GM23338 (cell line): ENCODE data around the gene MBL2. TPM values are rescaled to one million over a fixed set of nuclear protein-coding genes. Genes with fewer than 3 reads are reported as not detected.

Experiments
- ATAC-seq: fragments of 200-7000 bp; cut with Tn5 transposase; 3 replicates; pipeline ENCODE4 v1.9.1; 2020
- DNase-seq: peaks from one replicate; pipeline ENCODE4 v3.0.0-alpha.2; 2015; ENCODE audit warnings: low spot score
- H2AFZ ChIP-seq: fragments of 200-600 bp; sonication (generic); 2 replicates; pipeline ENCODE4 v1.8.0; 2016; ENCODE audit warnings: antibody characterized with exemption, mild to moderate bottlenecking, moderate library complexity
- H3F3A ChIP-seq: fragments of 200-600 bp; sonication (generic); replicated peaks from 2 replicates; pipeline ENCODE4 v1.8.0; 2017; ENCODE audit warnings: antibody characterized with exemption, mixed run types, low read depth
- H3K27ac ChIP-seq: fragments of 200-600 bp; sonication (generic); 2 replicates; pipeline ENCODE4 v1.6.1; 2016; ENCODE audit warnings: low read depth
- H3K27me3 ChIP-seq: fragments of 200-600 bp; sonication (generic); 2 replicates; pipeline ENCODE4 v1.8.0; 2016; ENCODE audit warnings: mild to moderate bottlenecking, mixed run types, moderate library complexity; ENCODE audit not compliant: insufficient read depth
- H3K36me3 ChIP-seq: fragments of 200-600 bp; sonication (generic); 2 replicates; pipeline ENCODE4 v1.8.0; 2016; ENCODE audit warnings: mild to moderate bottlenecking; ENCODE audit not compliant: insufficient read depth
- H3K4me1 ChIP-seq: fragments of 200-600 bp; sonication (generic); 2 replicates; pipeline ENCODE4 v1.8.0; 2016; ENCODE audit warnings: mild to moderate bottlenecking, moderate library complexity; ENCODE audit not compliant: insufficient read depth
- H3K4me2 ChIP-seq: fragments of 200-600 bp; sonication (generic); 2 replicates; pipeline ENCODE4 v1.7.1; 2017; ENCODE audit warnings: mixed run types
- H3K4me3 ChIP-seq: fragments of 200-600 bp; sonication (generic); 2 replicates; pipeline ENCODE4 v1.6.1; 2016; ENCODE audit warnings: mixed run types
- H3K79me2 ChIP-seq: fragments of 200-600 bp; sonication (generic); replicated peaks from 2 replicates; pipeline ENCODE4 v1.8.0; 2017; ENCODE audit warnings: mild to moderate bottlenecking; ENCODE audit not compliant: insufficient read depth
- H3K9me2 ChIP-seq: fragments of 200-600 bp; sonication (generic); 2 replicates; pipeline ENCODE4 v1.8.0; 2017; ENCODE audit not compliant: insufficient read depth
- H4K20me1 ChIP-seq: fragments of 200-600 bp; sonication (generic); replicated peaks from 2 replicates; pipeline ENCODE4 v1.8.0; 2017; ENCODE audit warnings: mild to moderate bottlenecking; ENCODE audit not compliant: insufficient read depth
- H3K27ac Mint-ChIP-seq: 2 replicates; pipeline ENCODE4 v1.8.0; 2020; ENCODE audit warnings: inconsistent platforms, mild to moderate bottlenecking, moderate library complexity, mixed read lengths
- H3K27me3 Mint-ChIP-seq: 3 replicates; pipeline ENCODE4 v1.8.0; 2022; ENCODE audit warnings: low read depth, mild to moderate bottlenecking, moderate library complexity, mixed read lengths, inconsistent platforms; ENCODE audit not compliant: insufficient read depth, poor library complexity
- H3K36me3 Mint-ChIP-seq: 3 replicates; pipeline ENCODE4 v1.8.0; 2021; ENCODE audit warnings: low read depth, mild to moderate bottlenecking, inconsistent platforms, moderate library complexity, mixed read lengths
- H3K4me1 Mint-ChIP-seq: 3 replicates; pipeline ENCODE4 v1.8.0; 2020; ENCODE audit warnings: mild to moderate bottlenecking, inconsistent platforms, mixed read lengths
- H3K4me3 Mint-ChIP-seq: 3 replicates; pipeline ENCODE4 v1.8.0; 2021; ENCODE audit warnings: moderate library complexity, mild to moderate bottlenecking, inconsistent platforms, mixed read lengths
- H3K9me3 Mint-ChIP-seq: 3 replicates; pipeline ENCODE4 v1.8.0; 2020; ENCODE audit warnings: moderate library complexity, mild to moderate bottlenecking, inconsistent platforms, mixed read lengths
- CREB1 ChIP-seq: fragments of 250-450 bp; sonication (Bioruptor Pico); IDR thresholded peaks from 2 replicates; pipeline ENCODE4 v1.5.0; 2020; ENCODE audit warnings: low read depth, mild to moderate bottlenecking, moderate library complexity
- CTCF ChIP-seq, 2 experiments: fragments of 200-600 bp in 1 of 2; sonication (generic) in 1 of 2; conservative IDR thresholded peaks; 2 replicates each; pipeline versions ENCODE4 v1.5.1 to v1.6.1; 2016 to 2017; ENCODE audit warnings: antibody characterized with exemption in 2 of 2, low read depth in 2 of 2, mild to moderate bottlenecking in 2 of 2, moderate library complexity in 1 of 2
- ETS1 ChIP-seq: IDR thresholded peaks from 2 replicates; pipeline ENCODE4 v1.6.1; 2016; ENCODE audit warnings: antibody characterized with exemption
- JUNB ChIP-seq: IDR thresholded peaks from one replicate; pipeline ENCODE4 v1.6.1; 2016; ENCODE audit warnings: antibody characterized with exemption; ENCODE audit not compliant: unreplicated experiment
- POLR2AphosphoS5 ChIP-seq: IDR thresholded peaks from 2 replicates; pipeline ENCODE4 v1.6.1; 2016; ENCODE audit warnings: antibody characterized with exemption, low read depth
- REST ChIP-seq: IDR thresholded peaks from one replicate; pipeline ENCODE4 v1.6.1; 2018; ENCODE audit warnings: antibody characterized with exemption; ENCODE audit not compliant: unreplicated experiment
- STAT1 ChIP-seq: IDR thresholded peaks from one replicate; pipeline ENCODE4 v1.6.1; 2016; ENCODE audit warnings: antibody characterized with exemption; ENCODE audit not compliant: unreplicated experiment
- ZNF114 ChIP-seq: fragments of 250-450 bp; sonication (Bioruptor Pico); IDR thresholded peaks from 2 replicates; pipeline ENCODE4 v1.5.0; 2020; ENCODE audit warnings: mild to moderate bottlenecking, moderate library complexity
- ZNF462 ChIP-seq: fragments of 250-450 bp; sonication (Bioruptor Pico); IDR thresholded peaks from 2 replicates; pipeline ENCODE4 v1.5.0; 2020; ENCODE audit warnings: mild to moderate bottlenecking, moderate library complexity
- polyA plus RNA-seq: library from polyadenylated mRNA; unstranded; fragments of >200 nt; fragmentation: Nextera tagmentation; extraction: Ambion mirVana; gene quantifications from 2 replicates; pipeline ENCODE4 v1.2.1, GENCODE V29; 2016
- total RNA-seq: library from RNA; depleted of rRNA; stranded (reverse); fragments of >200 nt; shearing (Covaris generic); gene quantifications from 2 replicates; pipeline ENCODE4 v1.2.3, GENCODE V29; 2014

Gene MBL2
- total and polyA plus RNA-seq, 2 experiments from 2014 or later, result not detected

GRCh38 chr10:52751337-52751736, 21.2 kb downstream of the MBL2 start:
- Mint-ChIP-seq H3K9me3 (peaks cover 11% of the 10 kb centered on the region; the same call in 2 of the 3 replicates), H3K36me3 (no peaks in the 10 kb centered on the region), H3K27me3 (no peaks in the 10 kb centered on the region), H3K4me3 (no peak overlapping the region), H3K4me1 (no peaks in the 10 kb centered on the region), H3K27ac (no peak overlapping the region)
- no peak overlapping the region for H3K4me3 ChIP-seq
- no peaks in the 10 kb centered on the region for H3K4me1 ChIP-seq
- no peaks in the 10 kb centered on the region for H3F3A ChIP-seq
- TF ChIP-seq REST (no peak), JUNB (no peak), CREB1 (CRISPR knock-in tag) (no peak), ETS1 (no peak), POLR2AphosphoS5 (no peak), ZNF114 (CRISPR knock-in tag) (no peak), STAT1 (no peak), CTCF (conservative IDR thresholded peaks at IDR 0.05; ENCODE audit: low read depth in 2 of 2) (no peak), ZNF462 (CRISPR knock-in tag) (no peak)
- no peaks in the 10 kb centered on the region for H3K79me2 ChIP-seq
- H3K27ac ChIP-seq, result no peak overlapping the region
- no peak overlapping the region for H3K4me2 ChIP-seq
- ATAC-seq (no peak), DNase-seq (no peak)
- peaks cover 26% of the 10 kb centered on the region for H3K9me2 ChIP-seq
- H3K36me3 ChIP-seq, result no peaks in the 10 kb centered on the region
- no peaks in the 10 kb centered on the region for H3K27me3 ChIP-seq
- H2AFZ ChIP-seq, result no peak overlapping the region
- H4K20me1 ChIP-seq, result no peaks in the 10 kb centered on the region
